ENCODE data around the gene SNRNP200. TPM values are rescaled to one million over a fixed set of nuclear protein-coding genes. Genes with fewer than 3 reads are reported as not detected.

Gene SNRNP200
- total RNA-seq, 1 donor from 2014 or later, result 57.4 TPM

GRCh38 chr2:96243843-96244242, 61.5 kb downstream of the SNRNP200 start:
- TF ChIP-seq CTCF (IDR thresholded peaks at IDR 0.05), result no peak
- intact Hi-C loops (cut with DNase I), result no loop called here

GRCh38 chr2:96241900-96242611, 63.3 kb downstream of the SNRNP200 start:
- intact Hi-C loops (cut with DNase I), result no loop called here

More at GRCh38 chr2:96243843-96244242, 61.5 kb downstream of the SNRNP200 start:
- Histone ChIP-seq H3K27me3 (no peaks in the 10 kb centered on the region), H3K9me3 (no peaks in the 10 kb centered on the region), H3K36me3 (peaks cover 0 to 8% of the 10 kb centered on the region in 2 donors), H3K4me1 (no peaks in the 10 kb centered on the region), H3K27ac (no peak overlapping the region), H3K4me3 (no peak overlapping the region)
- DNase-seq (ENCODE audit: low spot score in 2 of 2), result no peak

GRCh38 chr2:96241227-96241626, 64.1 kb downstream of the SNRNP200 start:
- no peak for TF ChIP-seq CTCF (IDR thresholded peaks at IDR 0.05)
- no peak for DNase-seq (ENCODE audit: low spot score in 2 of 2)
- intact Hi-C loops (cut with DNase I), result no loop called here

More at GRCh38 chr2:96241900-96242611, 63.3 kb downstream of the SNRNP200 start:
- Histone ChIP-seq H3K27ac (peak overlapping the region; percentile 26 to 50), H3K36me3 (peaks cover 0 to 8% of the 10 kb centered on the region in 2 donors), H3K27me3 (no peaks in the 10 kb centered on the region), H3K9me3 (no peaks in the 10 kb centered on the region), H3K4me3 (no peak overlapping the region), H3K4me1 (no peaks in the 10 kb centered on the region)
- peak in 1 of 2 donors; percentile 53 for DNase-seq (ENCODE audit: low spot score in 2 of 2)
- no peak for TF ChIP-seq CTCF (IDR thresholded peaks at IDR 0.05)

GRCh38 chr2:96240341-96241038, 64.9 kb downstream of the SNRNP200 start:
- no peak for DNase-seq (ENCODE audit: low spot score in 2 of 2)
- Histone ChIP-seq H3K4me3 (no peak overlapping the region), H3K27me3 (no peaks in the 10 kb centered on the region), H3K27ac (no peak overlapping the region), H3K36me3 (peaks cover 0 to 8% of the 10 kb centered on the region in 2 donors), H3K4me1 (no peaks in the 10 kb centered on the region), H3K9me3 (no peaks in the 10 kb centered on the region)
- intact Hi-C loops (cut with DNase I), result no loop called here
- no peak for TF ChIP-seq CTCF (IDR thresholded peaks at IDR 0.05)

More at GRCh38 chr2:96241227-96241626, 64.1 kb downstream of the SNRNP200 start:
- Histone ChIP-seq H3K4me1 (no peaks in the 10 kb centered on the region), H3K9me3 (no peaks in the 10 kb centered on the region), H3K36me3 (peaks cover 0 to 8% of the 10 kb centered on the region in 2 donors), H3K27me3 (no peaks in the 10 kb centered on the region), H3K27ac (no peak overlapping the region), H3K4me3 (no peak overlapping the region)

- H3K27ac ChIP-seq, result no peak overlapping the region
- no peak overlapping the region for H3K4me3 ChIP-seq
- H3K36me3 ChIP-seq, result peaks cover 0 to 8% of the 10 kb centered on the region in 2 donors
- no peaks in the 10 kb centered on the region for H3K27me3 ChIP-seq
- DNase-seq (ENCODE audit: low spot score in 2 of 2), result no peak
- H3K4me1 ChIP-seq, result no peaks in the 10 kb centered on the region
- intact Hi-C loops (cut with DNase I), result no loop called here
- TF ChIP-seq CTCF (IDR thresholded peaks at IDR 0.05), result no peak
- no peaks in the 10 kb centered on the region for H3K9me3 ChIP-seq
These were observed 65.5 kb downstream of the SNRNP200 start for GRCh38 chr2:96239745-96240264.
